IMR-90 (cell line): ENCODE data around the gene PPOX. TPM values are rescaled to one million over a fixed set of nuclear protein-coding genes. Genes with fewer than 3 reads are reported as not detected.
A peak's percentile ranks its signal among the peaks of the same experiment; 100 is the strongest.

Experiments
- ATAC-seq: fragments of 200-7000 bp; cut with Tn5 transposase; 2 replicates; pipeline ENCODE4 v1.9.1; 2020; ENCODE audit warnings: low read depth, mild to moderate bottlenecking, moderate library complexity
- BruUV-seq: library from RNA; stranded (reverse); fragments of 400-500 nt; replicated peaks from 2 replicates; lab custom pipeline; 2021; lab: Mats Ljungman, UMichigan
- CTCF ChIA-PET: fragments of 300-600 bp; formaldehyde crosslinking; extraction: SDS; loops from one replicate; lab custom pipeline; 2021; ENCODE audit warnings: antibody characterized with exemption; lab: Yijun Ruan, JAX
- POLR2A ChIA-PET: fragments of 300-600 bp; sonication (Branson Sonifier 250); formaldehyde crosslinking; loops from one replicate; lab custom pipeline; 2022; ENCODE audit warnings: antibody characterized with exemption; ENCODE audit not compliant: unreplicated experiment; lab: Charles Lee
- DNase-seq: peaks from one replicate; pipeline ENCODE4 v3.0.0; 2013
- H2AFZ ChIP-seq: replicated peaks from 2 replicates; pipeline ENCODE3; 2013; ENCODE audit warnings: low read length, mild to moderate bottlenecking; ENCODE audit not compliant: poor library complexity
- H2AK5ac ChIP-seq: 2 replicates; pipeline ENCODE4 v1.6.1; 2013; ENCODE audit warnings: low read depth, low read length, inconsistent platforms
- H2AK9ac ChIP-seq: replicated peaks from 2 replicates; pipeline ENCODE3; 2013; ENCODE audit warnings: mild to moderate bottlenecking, low read depth, low read length, moderate library complexity; ENCODE audit not compliant: poor library complexity
- H2BK120ac ChIP-seq: 2 replicates; pipeline ENCODE4 v1.6.1; 2013; ENCODE audit warnings: low read depth, low read length, inconsistent platforms
- H2BK15ac ChIP-seq: 3 replicates; pipeline ENCODE4 v1.6.1; 2013; ENCODE audit warnings: low read depth, low read length, inconsistent platforms
- H2BK20ac ChIP-seq: 2 replicates; pipeline ENCODE4 v1.6.1; 2013; ENCODE audit warnings: low read depth, mild to moderate bottlenecking, inconsistent platforms, low read length, moderate library complexity
- H2BK5ac ChIP-seq: 2 replicates; pipeline ENCODE4 v1.6.1; 2013; ENCODE audit warnings: mild to moderate bottlenecking, low read depth, low read length, inconsistent platforms; ENCODE audit not compliant: poor library complexity, severe bottlenecking
- H3K14ac ChIP-seq: replicated peaks from 2 replicates; pipeline ENCODE4 v1.6.1; 2013; ENCODE audit warnings: low read depth, low read length, inconsistent platforms
- H3K18ac ChIP-seq: 2 replicates; pipeline ENCODE4 v1.6.1; 2013; ENCODE audit warnings: low read depth, low read length, control low read depth
- H3K23ac ChIP-seq: 2 replicates; pipeline ENCODE4 v1.6.1; 2013; ENCODE audit warnings: low read depth, low read length, inconsistent platforms
- H3K27ac ChIP-seq: 2 replicates; pipeline ENCODE4 v1.5.1; 2013; ENCODE audit warnings: mild to moderate bottlenecking, control low read depth, low read length; ENCODE audit not compliant: insufficient read depth
- H3K27me3 ChIP-seq: 2 replicates; pipeline ENCODE4 v1.6.1; 2013; ENCODE audit warnings: low read length; ENCODE audit not compliant: control insufficient read depth, insufficient read depth
- H3K36me3 ChIP-seq: 2 replicates; pipeline ENCODE4 v1.6.1; 2013; ENCODE audit warnings: low read length, mixed read lengths; ENCODE audit not compliant: control insufficient read depth, insufficient read depth
- H3K4ac ChIP-seq: 2 replicates; pipeline ENCODE4 v1.6.1; 2013; ENCODE audit warnings: low read depth, low read length, inconsistent platforms
- H3K4me1 ChIP-seq: 2 replicates; pipeline ENCODE4 v1.6.1; 2013; ENCODE audit warnings: low read length, mixed read lengths; ENCODE audit not compliant: control insufficient read depth, insufficient read depth
- H3K4me2 ChIP-seq: 2 replicates; pipeline ENCODE4 v1.6.1; 2013; ENCODE audit warnings: low read depth, mild to moderate bottlenecking, control low read depth, low read length, moderate library complexity
- H3K4me3 ChIP-seq: 2 replicates; pipeline ENCODE4 v1.5.1; 2013; ENCODE audit warnings: low read depth, mild to moderate bottlenecking, control low read depth, low read length, moderate library complexity; ENCODE audit not compliant: insufficient read depth
- H3K56ac ChIP-seq: 2 replicates; pipeline ENCODE4 v1.6.1; 2013; ENCODE audit warnings: low read length, inconsistent platforms; ENCODE audit not compliant: insufficient read depth; ENCODE audit errors: extremely low read depth
- H3K79me1 ChIP-seq, 2 experiments: 2 replicates each; pipeline ENCODE4 v1.6.1; 2013; ENCODE audit warnings: low read length in 2 of 2, inconsistent platforms in 1 of 2, low read depth in 1 of 2
- H3K9ac ChIP-seq: 2 replicates; pipeline ENCODE4 v1.6.1; 2013; ENCODE audit warnings: low read depth, low read length, control low read depth
- H3K9me1 ChIP-seq: 2 replicates; pipeline ENCODE4 v1.6.1; 2013; ENCODE audit warnings: low read length, inconsistent platforms; ENCODE audit not compliant: insufficient read depth
- H3K9me3 ChIP-seq: 2 replicates; pipeline ENCODE4 v1.6.1; 2013; ENCODE audit warnings: low read length; ENCODE audit not compliant: control insufficient read depth, insufficient read depth
- H4K20me1 ChIP-seq: 2 replicates; pipeline ENCODE4 v1.6.1; 2013; ENCODE audit warnings: low read length, inconsistent platforms; ENCODE audit not compliant: insufficient read depth
- H4K5ac ChIP-seq: 2 replicates; pipeline ENCODE4 v1.6.1; 2013; ENCODE audit warnings: mild to moderate bottlenecking, low read depth, low read length, control low read depth
- H4K8ac ChIP-seq, 2 experiments: 2 replicates each; pipeline ENCODE4 v1.6.1; 2013; ENCODE audit warnings: low read depth in 2 of 2, low read length in 2 of 2, control low read depth in 1 of 2, inconsistent platforms in 1 of 2
- H4K91ac ChIP-seq: 2 replicates; pipeline ENCODE4 v1.6.1; 2013; ENCODE audit warnings: low read depth, low read length, inconsistent platforms; ENCODE audit not compliant: insufficient read depth
- CHD1 ChIP-seq: IDR thresholded peaks from 2 replicates; pipeline ENCODE4 v1.6.1; 2012; ENCODE audit warnings: low read depth, low read length, improper control_type of control experiment
- CTCF ChIP-seq: conservative IDR thresholded peaks from 2 replicates; pipeline ENCODE4 v1.5.1; 2012; ENCODE audit warnings: mild to moderate bottlenecking, low read depth, low read length, improper control_type of control experiment
- FOS ChIP-seq: fragments of 150-350 bp; IDR thresholded peaks from 2 replicates; pipeline ENCODE4 v1.6.1; 2016; ENCODE audit warnings: low read depth, low read length
- MAFK ChIP-seq: IDR thresholded peaks from 2 replicates; pipeline ENCODE4 v1.6.1; 2012; ENCODE audit warnings: low read depth, low read length, improper control_type of control experiment
- NFE2L2 ChIP-seq: fragments of 150-350 bp; IDR thresholded peaks from 2 replicates; pipeline ENCODE4 v1.6.1; 2016; ENCODE audit warnings: low read depth, mild to moderate bottlenecking, low read length
- POLR2A ChIP-seq: IDR thresholded peaks from 2 replicates; pipeline ENCODE4 v1.6.1; 2012; ENCODE audit warnings: mild to moderate bottlenecking, low read depth, low read length
- RFX5 ChIP-seq: IDR thresholded peaks from 2 replicates; pipeline ENCODE4 v1.8.0; 2012; ENCODE audit warnings: low read depth, mild to moderate bottlenecking, low read length, moderate library complexity
- USF2 ChIP-seq: fragments of 150-350 bp; IDR thresholded peaks from 2 replicates; pipeline ENCODE4 v1.6.1; 2017; ENCODE audit warnings: mild to moderate bottlenecking, antibody characterized with exemption, low read length, low read depth
- WGBS, 2 experiments: methylation state at CpG; one replicate each; pipeline versions ENCODE4 v1.1.5 to v1.1.7; 2013; ENCODE audit warnings: missing lambda C conversion rate in 2 of 2; ENCODE audit not compliant: insufficient read length in 1 of 2; ENCODE audit errors: extremely low coverage in 2 of 2; 5-methylcytosine and 5-hydroxymethylcytosine counted together
- dilution Hi-C: fragments of 300-500 bp; cut with HindIII; formaldehyde crosslinking; loops from one replicate; pipeline ENCODE4 v1.14.3; 2018; ENCODE audit warnings: low sequenced_read_pairs; ENCODE audit not compliant: unreplicated experiment
- in situ Hi-C: fragments of 300-500 bp; cut with MboI; formaldehyde crosslinking; loops from 3 replicates; pipeline ENCODE4 v1.14.3; 2019; ENCODE audit warnings: low sequenced_read_pairs, inconsistent platforms, mixed read lengths
- intact Hi-C: fragments of 100-400 bp; cut with micrococcal nuclease; formaldehyde crosslinking; loops from 2 replicates; pipeline ENCODE4 v1.10.0; 2022
- polyA plus RNA-seq, 3 experiments: library from polyadenylated mRNA; depleted of rRNA; stranded (reverse); fragments of >200 nt; gene quantifications; 2 replicates each; pipeline ENCODE4 v1.2.3, GENCODE V29; 2012; ENCODE audit warnings: low replicate concordance in 1 of 3
- total RNA-seq: library from RNA; depleted of rRNA; stranded (reverse); fragments of >200 nt; gene quantifications from 2 replicates; pipeline ENCODE4 v1.2.3, GENCODE V29; 2012

Gene PPOX
- total and polyA plus RNA-seq, 2 of the 4 experiments (the other 2 are of a cell fraction), result 6.1 to 14.3 TPM

GRCh38 chr1:161196111-161196510, 29.9 kb downstream of the PPOX start:
- ChIA-PET CTCF (no interaction called here), POLR2A (no interaction called here)
- TF ChIP-seq RFX5 (no peak), NFE2L2 (no peak), POLR2A (no peak), MAFK (no peak), FOS (no peak), CHD1 (no peak), USF2 (no peak), CTCF (no peak)
- Histone ChIP-seq H4K91ac (no peak overlapping the region), H3K14ac (no peak overlapping the region), H3K9me1 (peaks cover 16% of the 10 kb centered on the region), H3K4me2 (no peak overlapping the region), H3K4ac (no peak overlapping the region; the same call in 1 of the 2 replicates), H2BK5ac (no peak overlapping the region), H3K27ac (no peak overlapping the region), H2AK9ac (no peak overlapping the region), H2BK15ac (no peak overlapping the region), H3K9ac (no peak overlapping the region), H4K20me1 (no peaks in the 10 kb centered on the region), H3K79me1 (no peaks in the 10 kb centered on the region; a peak in 1 of 4 replicates), H3K23ac (no peak overlapping the region), H2AFZ (peak overlapping the region; percentile 5), H3K36me3 (no peaks in the 10 kb centered on the region), H4K8ac (no peak overlapping the region; a peak in 1 of 4 replicates), H3K4me1 (peaks cover 25% of the 10 kb centered on the region), H3K4me3 (no peak overlapping the region), H2BK120ac (no peak overlapping the region), H3K27me3 (no peaks in the 10 kb centered on the region), H3K9me3 (no peaks in the 10 kb centered on the region), H4K5ac (no peak overlapping the region), H2AK5ac (no peak overlapping the region), H3K18ac (no peak overlapping the region), H3K56ac (no peak overlapping the region), H2BK20ac (no peak overlapping the region)
- in situ Hi-C loops (no loop called here), intact Hi-C loops (no loop called here), dilution Hi-C loops (no loop called here)
- ATAC-seq (no peak), DNase-seq (no peak)
- 100% methylated on average over 1 of the region's 7 CpGs; no CpG with 5 or more reads in 1 of the 2 experiments for WGBS, 2 experiments
- no TSS peak for BruUV-seq
